Panc1 (cell line): ENCODE measurements around the gene MAST4.

Experiments used
- POLR2AphosphoS5 ChIP-seq: IDR thresholded peaks from 2 replicates; pipeline ENCODE4 v1.6.1; 2012; ENCODE audit warnings: mild to moderate bottlenecking, low read depth, low read length, moderate library complexity
- SIN3A ChIP-seq: IDR thresholded peaks from 2 replicates; pipeline ENCODE4 v1.6.1; 2012; ENCODE audit warnings: low read depth, mild to moderate bottlenecking, low read length, moderate library complexity, borderline replicate concordance; ENCODE audit not compliant: insufficient read depth
- TF ChIP-seq, protein P1 (sequence below): fragments of 450-650 bp; IDR thresholded peaks from 2 replicates; pipeline ENCODE4 v1.5.1; 2017; ENCODE audit warnings: mild to moderate bottlenecking

- TF ChIP-seq SIN3A (no peak), POLR2AphosphoS5 (no peak)
- TF ChIP-seq, protein P1, sequence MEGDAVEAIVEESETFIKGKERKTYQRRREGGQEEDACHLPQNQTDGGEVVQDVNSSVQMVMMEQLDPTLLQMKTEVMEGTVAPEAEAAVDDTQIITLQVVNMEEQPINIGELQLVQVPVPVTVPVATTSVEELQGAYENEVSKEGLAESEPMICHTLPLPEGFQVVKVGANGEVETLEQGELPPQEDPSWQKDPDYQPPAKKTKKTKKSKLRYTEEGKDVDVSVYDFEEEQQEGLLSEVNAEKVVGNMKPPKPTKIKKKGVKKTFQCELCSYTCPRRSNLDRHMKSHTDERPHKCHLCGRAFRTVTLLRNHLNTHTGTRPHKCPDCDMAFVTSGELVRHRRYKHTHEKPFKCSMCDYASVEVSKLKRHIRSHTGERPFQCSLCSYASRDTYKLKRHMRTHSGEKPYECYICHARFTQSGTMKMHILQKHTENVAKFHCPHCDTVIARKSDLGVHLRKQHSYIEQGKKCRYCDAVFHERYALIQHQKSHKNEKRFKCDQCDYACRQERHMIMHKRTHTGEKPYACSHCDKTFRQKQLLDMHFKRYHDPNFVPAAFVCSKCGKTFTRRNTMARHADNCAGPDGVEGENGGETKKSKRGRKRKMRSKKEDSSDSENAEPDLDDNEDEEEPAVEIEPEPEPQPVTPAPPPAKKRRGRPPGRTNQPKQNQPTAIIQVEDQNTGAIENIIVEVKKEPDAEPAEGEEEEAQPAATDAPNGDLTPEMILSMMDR, result no peak
Measured at GRCh38 chr5:67028371-67028770, 432.2 kb downstream of the MAST4 start.
